Breast epithelium (tissue), 3 donors: ENCODE data around the gene ABCA13.

Experiments used
- CTCF ChIP-seq, 3 donors: fragments of 450-650 bp; IDR thresholded peaks; one replicate each; pipeline ENCODE4 v1.5.1; 2016 to 2017; ENCODE audit warnings: antibody characterized with exemption in 3 of 3, mild to moderate bottlenecking in 3 of 3, moderate library complexity in 3 of 3
- POLR2AphosphoS5 ChIP-seq, 3 donors: sonication (generic); formaldehyde crosslinking; IDR thresholded peaks; one replicate each; pipeline ENCODE4 v1.6.1; 2017; ENCODE audit warnings: antibody characterized with exemption in 3 of 3

DNA sequence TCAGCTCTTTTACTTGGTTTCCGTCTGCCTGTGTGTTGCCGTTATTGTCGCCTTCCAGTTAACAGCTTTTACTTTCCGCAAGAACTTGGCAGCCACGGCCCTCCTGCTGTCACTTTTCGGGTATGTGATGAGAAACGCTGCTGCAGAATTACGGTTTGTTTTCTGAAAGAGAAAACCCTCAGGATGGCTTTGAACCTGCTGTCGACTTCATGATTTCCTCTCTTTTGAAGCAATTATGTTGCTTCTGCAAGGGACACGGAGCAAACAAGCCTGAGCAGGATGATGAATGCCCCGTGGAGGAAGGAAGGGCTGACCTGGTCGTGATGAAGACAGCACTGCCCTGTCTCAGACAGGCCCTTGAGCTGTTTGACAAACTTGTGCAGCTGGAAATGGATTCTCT is 339.8 kb downstream of the ABCA13 start:
- no peak for TF ChIP-seq POLR2AphosphoS5 (IDR thresholded peaks at IDR 0.05)
- TF ChIP-seq CTCF (IDR thresholded peaks at IDR 0.05), result no peak
